SK-N-SH (cell line): Measurements from ENCODE around the gene STPG1.

ENCODE experiments used
- EZH2phosphoT487 ChIP-seq: fragments of 200-600 bp; sonication (generic); IDR thresholded peaks from 2 replicates; pipeline ENCODE4 v1.6.1; 2017; ENCODE audit warnings: low read depth, mixed run types, mild to moderate bottlenecking, antibody characterized with exemption, moderate library complexity, borderline replicate concordance
- FOSL2 ChIP-seq: IDR thresholded peaks from 2 replicates; pipeline ENCODE4 v1.4.0; 2012; ENCODE audit warnings: low read depth, mild to moderate bottlenecking, moderate library complexity, borderline replicate concordance
- FOXJ3 ChIP-seq: sonication (generic); formaldehyde crosslinking; IDR thresholded peaks from 2 replicates; pipeline ENCODE4 v1.5.1; 2020; ENCODE audit warnings: mild to moderate bottlenecking, missing genetic modification reagents
- JUND ChIP-seq: IDR thresholded peaks from 2 replicates; pipeline ENCODE4 v1.4.0; 2012
- MEF2A ChIP-seq: IDR thresholded peaks from 2 replicates; pipeline ENCODE4 v1.4.0; 2012; ENCODE audit warnings: low read depth, borderline replicate concordance
- POLR2AphosphoS5 ChIP-seq: IDR thresholded peaks from 2 replicates; pipeline ENCODE4 v1.6.1; 2012; ENCODE audit warnings: low read depth, low read length
- RCOR1 ChIP-seq: fragments of 150-350 bp; IDR thresholded peaks from 2 replicates; pipeline ENCODE4 v1.6.1; 2017; ENCODE audit warnings: antibody characterized with exemption, low read length
- YY1 ChIP-seq: IDR thresholded peaks from 2 replicates; pipeline ENCODE4 v1.4.0; 2012; ENCODE audit warnings: low read depth, mild to moderate bottlenecking
- TF ChIP-seq, protein P1 (sequence below): IDR thresholded peaks from 2 replicates; pipeline ENCODE4 v1.6.1; 2012; ENCODE audit warnings: mild to moderate bottlenecking, low read depth, low read length, moderate library complexity
- TF ChIP-seq, protein P2 (sequence below): fragments of 200-600 bp; sonication (generic); IDR thresholded peaks from 2 replicates; pipeline ENCODE4 v1.6.1; 2017; ENCODE audit warnings: antibody characterized with exemption, mild to moderate bottlenecking, moderate library complexity
- TF ChIP-seq, protein P3 (sequence below): fragments of 150-350 bp; IDR thresholded peaks from 2 replicates; pipeline ENCODE4 v1.6.1; 2017; ENCODE audit warnings: antibody characterized with exemption, low read length, low read depth, borderline replicate concordance

DNA sequence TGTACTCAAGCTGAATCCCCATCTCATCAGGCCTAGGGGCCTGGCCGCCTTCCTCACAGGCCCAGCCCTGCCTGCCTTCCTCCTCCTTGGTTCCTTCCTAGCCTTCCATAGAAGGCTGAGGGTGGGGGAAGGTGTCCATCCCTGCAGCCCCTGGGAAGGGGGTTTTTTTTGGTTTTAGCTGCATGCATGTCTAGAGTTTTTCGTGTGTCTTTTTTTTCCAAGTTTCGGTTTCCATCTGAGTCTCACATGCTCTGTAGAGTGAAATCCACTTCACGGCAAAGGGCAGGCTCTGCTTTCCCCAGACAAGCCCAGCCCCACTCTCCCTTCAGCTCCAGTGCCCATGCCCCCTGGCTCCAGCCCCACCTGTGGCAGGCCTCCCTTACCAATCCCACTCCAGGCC is 62.3 kb downstream of the STPG1 start:
- TF ChIP-seq, protein P1, sequence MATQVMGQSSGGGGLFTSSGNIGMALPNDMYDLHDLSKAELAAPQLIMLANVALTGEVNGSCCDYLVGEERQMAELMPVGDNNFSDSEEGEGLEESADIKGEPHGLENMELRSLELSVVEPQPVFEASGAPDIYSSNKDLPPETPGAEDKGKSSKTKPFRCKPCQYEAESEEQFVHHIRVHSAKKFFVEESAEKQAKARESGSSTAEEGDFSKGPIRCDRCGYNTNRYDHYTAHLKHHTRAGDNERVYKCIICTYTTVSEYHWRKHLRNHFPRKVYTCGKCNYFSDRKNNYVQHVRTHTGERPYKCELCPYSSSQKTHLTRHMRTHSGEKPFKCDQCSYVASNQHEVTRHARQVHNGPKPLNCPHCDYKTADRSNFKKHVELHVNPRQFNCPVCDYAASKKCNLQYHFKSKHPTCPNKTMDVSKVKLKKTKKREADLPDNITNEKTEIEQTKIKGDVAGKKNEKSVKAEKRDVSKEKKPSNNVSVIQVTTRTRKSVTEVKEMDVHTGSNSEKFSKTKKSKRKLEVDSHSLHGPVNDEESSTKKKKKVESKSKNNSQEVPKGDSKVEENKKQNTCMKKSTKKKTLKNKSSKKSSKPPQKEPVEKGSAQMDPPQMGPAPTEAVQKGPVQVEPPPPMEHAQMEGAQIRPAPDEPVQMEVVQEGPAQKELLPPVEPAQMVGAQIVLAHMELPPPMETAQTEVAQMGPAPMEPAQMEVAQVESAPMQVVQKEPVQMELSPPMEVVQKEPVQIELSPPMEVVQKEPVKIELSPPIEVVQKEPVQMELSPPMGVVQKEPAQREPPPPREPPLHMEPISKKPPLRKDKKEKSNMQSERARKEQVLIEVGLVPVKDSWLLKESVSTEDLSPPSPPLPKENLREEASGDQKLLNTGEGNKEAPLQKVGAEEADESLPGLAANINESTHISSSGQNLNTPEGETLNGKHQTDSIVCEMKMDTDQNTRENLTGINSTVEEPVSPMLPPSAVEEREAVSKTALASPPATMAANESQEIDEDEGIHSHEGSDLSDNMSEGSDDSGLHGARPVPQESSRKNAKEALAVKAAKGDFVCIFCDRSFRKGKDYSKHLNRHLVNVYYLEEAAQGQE = no peak
- TF ChIP-seq, protein P2, sequence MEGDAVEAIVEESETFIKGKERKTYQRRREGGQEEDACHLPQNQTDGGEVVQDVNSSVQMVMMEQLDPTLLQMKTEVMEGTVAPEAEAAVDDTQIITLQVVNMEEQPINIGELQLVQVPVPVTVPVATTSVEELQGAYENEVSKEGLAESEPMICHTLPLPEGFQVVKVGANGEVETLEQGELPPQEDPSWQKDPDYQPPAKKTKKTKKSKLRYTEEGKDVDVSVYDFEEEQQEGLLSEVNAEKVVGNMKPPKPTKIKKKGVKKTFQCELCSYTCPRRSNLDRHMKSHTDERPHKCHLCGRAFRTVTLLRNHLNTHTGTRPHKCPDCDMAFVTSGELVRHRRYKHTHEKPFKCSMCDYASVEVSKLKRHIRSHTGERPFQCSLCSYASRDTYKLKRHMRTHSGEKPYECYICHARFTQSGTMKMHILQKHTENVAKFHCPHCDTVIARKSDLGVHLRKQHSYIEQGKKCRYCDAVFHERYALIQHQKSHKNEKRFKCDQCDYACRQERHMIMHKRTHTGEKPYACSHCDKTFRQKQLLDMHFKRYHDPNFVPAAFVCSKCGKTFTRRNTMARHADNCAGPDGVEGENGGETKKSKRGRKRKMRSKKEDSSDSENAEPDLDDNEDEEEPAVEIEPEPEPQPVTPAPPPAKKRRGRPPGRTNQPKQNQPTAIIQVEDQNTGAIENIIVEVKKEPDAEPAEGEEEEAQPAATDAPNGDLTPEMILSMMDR = no peak
- TF ChIP-seq FOSL2 = no peak
- TF ChIP-seq, protein P3, sequence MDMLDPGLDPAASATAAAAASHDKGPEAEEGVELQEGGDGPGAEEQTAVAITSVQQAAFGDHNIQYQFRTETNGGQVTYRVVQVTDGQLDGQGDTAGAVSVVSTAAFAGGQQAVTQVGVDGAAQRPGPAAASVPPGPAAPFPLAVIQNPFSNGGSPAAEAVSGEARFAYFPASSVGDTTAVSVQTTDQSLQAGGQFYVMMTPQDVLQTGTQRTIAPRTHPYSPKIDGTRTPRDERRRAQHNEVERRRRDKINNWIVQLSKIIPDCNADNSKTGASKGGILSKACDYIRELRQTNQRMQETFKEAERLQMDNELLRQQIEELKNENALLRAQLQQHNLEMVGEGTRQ = no peak
- no peak for TF ChIP-seq FOXJ3
- no peak for TF ChIP-seq POLR2AphosphoS5
- TF ChIP-seq EZH2phosphoT487 = no peak
- TF ChIP-seq MEF2A = no peak
- TF ChIP-seq YY1 = no peak
- no peak for TF ChIP-seq JUND
- TF ChIP-seq RCOR1 = no peak
